PC-3 (cell line): ENCODE results near the gene TMEM132D. TPM values are rescaled to one million over a fixed set of nuclear protein-coding genes. Genes with fewer than 3 reads are reported as not detected.

Experiments
- ATAC-seq: fragments of 200-7000 bp; cut with Tn5 transposase; 2 replicates; pipeline ENCODE4 v1.9.1; 2020; ENCODE audit warnings: mild to moderate bottlenecking, moderate library complexity
- BruUV-seq: library from RNA; stranded (reverse); fragments of 400-500 nt; replicated peaks from 2 replicates; lab custom pipeline; 2021; lab: Mats Ljungman, UMichigan
- CTCF ChIA-PET: fragments of 300-600 bp; sonication (Branson Sonifier 250); formaldehyde crosslinking; loops from one replicate; lab custom pipeline; 2022; ENCODE audit warnings: antibody characterized with exemption; lab: Charles Lee
- POLR2A ChIA-PET: fragments of 300-600 bp; sonication (Branson Sonifier 250); formaldehyde crosslinking; loops from one replicate; lab custom pipeline; 2022; ENCODE audit warnings: antibody characterized with exemption; ENCODE audit not compliant: unreplicated experiment; lab: Charles Lee
- DNase-seq: peaks from one replicate; pipeline ENCODE4 v3.0.0-alpha.2; 2015
- H2AFZ ChIP-seq: fragments of 300-600 bp; sonication (generic); 2 replicates; pipeline ENCODE4 v1.6.0; 2016; ENCODE audit warnings: antibody characterized with exemption, low read length
- H3F3A ChIP-seq: fragments of 300-600 bp; sonication (generic); one replicate; pipeline ENCODE4 v1.6.0; 2017; ENCODE audit warnings: antibody characterized with exemption, low read length, control low read depth, mild to moderate bottlenecking; ENCODE audit not compliant: unreplicated experiment
- H3K27ac ChIP-seq: fragments of 300-600 bp; sonication (generic); 2 replicates; pipeline ENCODE4 v1.5.1; 2016; ENCODE audit warnings: mild to moderate bottlenecking, low read length
- H3K27me3 ChIP-seq: fragments of 300-600 bp; sonication (generic); 2 replicates; pipeline ENCODE4 v1.6.1; 2016; ENCODE audit warnings: low read length, mixed read lengths
- H3K36me3 ChIP-seq: fragments of 300-600 bp; sonication (generic); 2 replicates; pipeline ENCODE4 v1.6.1; 2016; ENCODE audit warnings: low read depth, mixed run types, low read length, mixed read lengths
- H3K4me1 ChIP-seq: fragments of 300-600 bp; sonication (generic); 2 replicates; pipeline ENCODE4 v1.5.1; 2016; ENCODE audit warnings: low read length; ENCODE audit not compliant: insufficient read depth
- H3K4me2 ChIP-seq: fragments of 300-600 bp; sonication (generic); 2 replicates; pipeline ENCODE4 v1.6.0; 2016; ENCODE audit warnings: low read length
- H3K4me3 ChIP-seq: fragments of 300-600 bp; sonication (generic); 2 replicates; pipeline ENCODE4 v1.5.1; 2016; ENCODE audit warnings: mild to moderate bottlenecking, low read length, mixed read lengths
- H3K79me2 ChIP-seq: fragments of 300-600 bp; sonication (generic); 2 replicates; pipeline ENCODE4 v1.6.1; 2017; ENCODE audit warnings: low read length, mixed read lengths
- H3K9ac ChIP-seq: fragments of 300-600 bp; sonication (generic); 2 replicates; pipeline ENCODE4 v1.6.0; 2016; ENCODE audit warnings: mild to moderate bottlenecking, low read length
- H3K9me2 ChIP-seq: fragments of 300-600 bp; sonication (generic); replicated peaks from 2 replicates; pipeline ENCODE4 v1.6.1; 2016; ENCODE audit warnings: mixed run types, low read length, mixed read lengths
- H3K9me3 ChIP-seq: fragments of 300-600 bp; sonication (generic); 2 replicates; pipeline ENCODE4 v1.6.1; 2016; ENCODE audit warnings: low read length, mixed read lengths
- H4K20me1 ChIP-seq: fragments of 300-600 bp; sonication (generic); 2 replicates; pipeline ENCODE4 v1.6.1; 2016; ENCODE audit warnings: low read length, mixed read lengths
- EZH2 ChIP-seq: fragments of 300-600 bp; sonication (generic); IDR thresholded peaks from one replicate; pipeline ENCODE4 v1.6.1; 2017; ENCODE audit warnings: antibody characterized with exemption, mild to moderate bottlenecking, low read length; ENCODE audit not compliant: unreplicated experiment
- EZH2phosphoT487 ChIP-seq: fragments of 300-600 bp; sonication (generic); IDR thresholded peaks from 2 replicates; pipeline ENCODE4 v1.6.1; 2018; ENCODE audit warnings: mild to moderate bottlenecking, antibody characterized with exemption, low read length, borderline replicate concordance
- intact Hi-C: fragments of 100-400 bp; cut with micrococcal nuclease; formaldehyde crosslinking; loops from 2 replicates; pipeline ENCODE4 v1.9.0; 2023
- total RNA-seq: library from RNA; depleted of rRNA; stranded (reverse); fragments of >200 nt; gene quantifications from 2 replicates; pipeline ENCODE4 v1.2.3, GENCODE V29; 2014
- TF ChIP-seq, protein P1 (sequence below): fragments of 300-600 bp; sonication (generic); conservative IDR thresholded peaks from 2 replicates; pipeline ENCODE4 v1.5.1; 2017; ENCODE audit warnings: antibody characterized with exemption, low read depth, mild to moderate bottlenecking, low read length

The TMEM132D gene
- total RNA-seq, 1 experiment from 2014 or later, result not detected

DNA sequence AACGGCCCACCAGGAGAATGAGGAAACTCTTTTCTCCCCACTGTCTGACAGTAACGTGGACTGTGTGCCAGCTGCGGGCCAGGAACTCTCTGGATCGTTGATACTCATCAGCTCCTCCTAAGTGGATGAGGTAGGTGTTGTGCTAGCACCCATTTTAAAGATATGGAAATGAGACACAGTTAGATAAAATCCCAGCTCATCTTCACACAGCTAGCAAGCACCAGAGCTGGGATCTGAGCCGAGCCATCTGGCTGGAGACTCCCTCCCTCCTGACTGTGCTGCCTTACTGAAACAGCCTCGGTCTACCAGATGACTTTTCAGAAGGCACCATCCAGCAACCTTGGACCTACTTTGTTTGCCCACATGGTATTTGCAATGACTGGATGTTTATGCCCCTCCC, 49.2 kb downstream of the TMEM132D start:
- Histone ChIP-seq H4K20me1 (no peaks in the 10 kb centered on the region), H3K4me3 (no peak overlapping the region), H3K9me2 (no peaks in the 10 kb centered on the region), H3K79me2 (no peaks in the 10 kb centered on the region), H3K4me1 (no peaks in the 10 kb centered on the region), H3K27me3 (peaks cover 40% of the 10 kb centered on the region), H3K36me3 (no peaks in the 10 kb centered on the region), H3F3A (no peaks in the 10 kb centered on the region), H3K9me3 (no peaks in the 10 kb centered on the region), H3K9ac (no peak overlapping the region), H3K4me2 (no peak overlapping the region), H2AFZ (no peak overlapping the region), H3K27ac (no peak overlapping the region)
- DNase-seq (no peak), ATAC-seq (no peak)
- no peak for TF ChIP-seq EZH2phosphoT487
- TF ChIP-seq, protein P1, sequence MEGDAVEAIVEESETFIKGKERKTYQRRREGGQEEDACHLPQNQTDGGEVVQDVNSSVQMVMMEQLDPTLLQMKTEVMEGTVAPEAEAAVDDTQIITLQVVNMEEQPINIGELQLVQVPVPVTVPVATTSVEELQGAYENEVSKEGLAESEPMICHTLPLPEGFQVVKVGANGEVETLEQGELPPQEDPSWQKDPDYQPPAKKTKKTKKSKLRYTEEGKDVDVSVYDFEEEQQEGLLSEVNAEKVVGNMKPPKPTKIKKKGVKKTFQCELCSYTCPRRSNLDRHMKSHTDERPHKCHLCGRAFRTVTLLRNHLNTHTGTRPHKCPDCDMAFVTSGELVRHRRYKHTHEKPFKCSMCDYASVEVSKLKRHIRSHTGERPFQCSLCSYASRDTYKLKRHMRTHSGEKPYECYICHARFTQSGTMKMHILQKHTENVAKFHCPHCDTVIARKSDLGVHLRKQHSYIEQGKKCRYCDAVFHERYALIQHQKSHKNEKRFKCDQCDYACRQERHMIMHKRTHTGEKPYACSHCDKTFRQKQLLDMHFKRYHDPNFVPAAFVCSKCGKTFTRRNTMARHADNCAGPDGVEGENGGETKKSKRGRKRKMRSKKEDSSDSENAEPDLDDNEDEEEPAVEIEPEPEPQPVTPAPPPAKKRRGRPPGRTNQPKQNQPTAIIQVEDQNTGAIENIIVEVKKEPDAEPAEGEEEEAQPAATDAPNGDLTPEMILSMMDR, result no peak
- TF ChIP-seq EZH2, result no peak
- POLR2A ChIA-PET, result no interaction called here
- CTCF ChIA-PET, result no interaction called here
- intact Hi-C loops, result no loop called here
- no TSS peak for BruUV-seq

DNA sequence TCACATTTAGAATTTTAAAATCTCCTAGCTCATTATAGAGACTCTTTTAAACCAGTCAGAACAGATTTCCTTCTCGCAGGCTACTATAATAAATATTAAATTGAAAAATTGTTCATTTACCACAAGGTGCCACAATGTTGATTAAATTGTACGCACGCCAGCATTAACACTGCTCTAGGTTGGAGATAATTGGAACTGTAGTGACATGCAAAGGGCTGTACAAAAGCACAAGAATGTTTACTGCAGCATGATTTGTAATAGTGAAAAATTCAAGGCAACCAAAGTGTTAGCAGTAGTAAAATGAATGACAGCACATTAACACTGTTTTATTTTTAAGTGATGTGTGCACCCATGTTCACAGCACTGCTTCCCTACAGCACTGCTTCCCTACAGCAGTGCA, 52.5 kb downstream of the TMEM132D start:
- ChIA-PET CTCF (no interaction called here), POLR2A (no interaction called here)
- Histone ChIP-seq H3K9ac (no peak overlapping the region), H4K20me1 (no peaks in the 10 kb centered on the region), H3K4me1 (no peaks in the 10 kb centered on the region), H3K27me3 (peaks cover 69% of the 10 kb centered on the region), H3K4me2 (no peak overlapping the region), H3K27ac (no peak overlapping the region), H3F3A (no peaks in the 10 kb centered on the region), H3K79me2 (no peaks in the 10 kb centered on the region), H3K9me3 (no peaks in the 10 kb centered on the region), H3K4me3 (no peak overlapping the region), H2AFZ (no peak overlapping the region), H3K36me3 (no peaks in the 10 kb centered on the region), H3K9me2 (no peaks in the 10 kb centered on the region)
- BruUV-seq, result no TSS peak
- TF ChIP-seq, protein P1, result no peak
- TF ChIP-seq EZH2, result no peak
- no peak for TF ChIP-seq EZH2phosphoT487
- intact Hi-C loops, result no loop called here
- DNase-seq (no peak), ATAC-seq (no peak)

DNA sequence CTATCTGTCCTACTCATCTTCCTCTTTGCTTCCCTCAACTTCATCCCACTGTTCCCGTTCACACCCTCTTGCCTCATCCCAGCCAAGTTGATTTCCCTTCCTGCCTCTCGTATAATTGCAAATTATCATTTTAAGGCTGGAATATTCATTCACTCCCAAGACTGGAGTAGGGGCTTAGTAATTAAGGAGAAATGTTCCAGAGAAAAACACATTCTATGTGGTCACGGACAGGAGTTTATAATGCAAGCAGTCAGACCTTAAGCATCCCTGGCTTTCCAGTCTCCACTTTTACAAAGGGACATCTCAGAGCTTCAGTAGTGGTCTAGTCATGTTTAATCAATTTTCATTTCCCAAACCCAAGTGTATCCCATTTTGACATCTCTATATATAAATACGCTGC, 54.9 kb downstream of the TMEM132D start:
- CTCF ChIA-PET, result no interaction called here

More for the DNA sequence above, 54.9 kb downstream of the TMEM132D start:
- Histone ChIP-seq H3K4me1 (no peaks in the 10 kb centered on the region), H3K79me2 (no peaks in the 10 kb centered on the region), H2AFZ (no peak overlapping the region), H3K9me2 (no peaks in the 10 kb centered on the region), H3K36me3 (no peaks in the 10 kb centered on the region), H3K9ac (no peak overlapping the region), H4K20me1 (no peaks in the 10 kb centered on the region), H3K4me2 (no peak overlapping the region), H3F3A (no peaks in the 10 kb centered on the region), H3K4me3 (no peak overlapping the region), H3K9me3 (no peaks in the 10 kb centered on the region), H3K27ac (no peak overlapping the region), H3K27me3 (peaks cover 88% of the 10 kb centered on the region)
- ATAC-seq (no peak), DNase-seq (no peak)
- intact Hi-C loops, result no loop called here
- POLR2A ChIA-PET, result no interaction called here
- TF ChIP-seq EZH2phosphoT487 (no peak), EZH2 (no peak)
- TF ChIP-seq, protein P1, result no peak
- BruUV-seq, result no TSS peak
